ENCODE data around the gene HDAC8.
"Not testable (repeated sequence)": the region's sequence is repeated elsewhere in the genome, so short reads cannot be mapped to it uniquely, and the experiment has no call there.

HDAC8 gene

GRCh38 chrX:72461288-72461687 lies 111.4 kb downstream of the HDAC8 start:
- no peaks in the 10 kb centered on the region for H3K36me3 ChIP-seq (replicated peaks; ENCODE audit: insufficient read depth, low read length)
- H3K9ac ChIP-seq (ENCODE audit: low read length), result no peak overlapping the region
- H3K4me2 ChIP-seq (ENCODE audit: low read depth, low read length), result no peak overlapping the region
- no peaks in the 10 kb centered on the region for H3K79me2 ChIP-seq (ENCODE audit: low read length)
- no peaks in the 10 kb centered on the region for H3K9me3 ChIP-seq (replicated peaks; ENCODE audit: insufficient read depth, low read length)
- no peak overlapping the region for H3K27ac ChIP-seq (ENCODE audit: low read length)
- H3K9me2 ChIP-seq (replicated peaks; ENCODE audit: insufficient read depth, low read length), result no peaks in the 10 kb centered on the region
- H4K20me1 ChIP-seq (ENCODE audit: insufficient read depth, low read length), result no peaks in the 10 kb centered on the region
- H3K4me3 ChIP-seq (ENCODE audit: low read length), result no peak overlapping the region
- H3F3A ChIP-seq (ENCODE audit: insufficient read depth, low read length), result no peaks in the 10 kb centered on the region
- no peaks in the 10 kb centered on the region for H3K4me1 ChIP-seq (ENCODE audit: low read length)
- no peak overlapping the region for H2AFZ ChIP-seq (ENCODE audit: low read length)
- H3K27me3 ChIP-seq (replicated peaks; ENCODE audit: insufficient read depth, low read length), result no peaks in the 10 kb centered on the region
- TF ChIP-seq, protein P1, sequence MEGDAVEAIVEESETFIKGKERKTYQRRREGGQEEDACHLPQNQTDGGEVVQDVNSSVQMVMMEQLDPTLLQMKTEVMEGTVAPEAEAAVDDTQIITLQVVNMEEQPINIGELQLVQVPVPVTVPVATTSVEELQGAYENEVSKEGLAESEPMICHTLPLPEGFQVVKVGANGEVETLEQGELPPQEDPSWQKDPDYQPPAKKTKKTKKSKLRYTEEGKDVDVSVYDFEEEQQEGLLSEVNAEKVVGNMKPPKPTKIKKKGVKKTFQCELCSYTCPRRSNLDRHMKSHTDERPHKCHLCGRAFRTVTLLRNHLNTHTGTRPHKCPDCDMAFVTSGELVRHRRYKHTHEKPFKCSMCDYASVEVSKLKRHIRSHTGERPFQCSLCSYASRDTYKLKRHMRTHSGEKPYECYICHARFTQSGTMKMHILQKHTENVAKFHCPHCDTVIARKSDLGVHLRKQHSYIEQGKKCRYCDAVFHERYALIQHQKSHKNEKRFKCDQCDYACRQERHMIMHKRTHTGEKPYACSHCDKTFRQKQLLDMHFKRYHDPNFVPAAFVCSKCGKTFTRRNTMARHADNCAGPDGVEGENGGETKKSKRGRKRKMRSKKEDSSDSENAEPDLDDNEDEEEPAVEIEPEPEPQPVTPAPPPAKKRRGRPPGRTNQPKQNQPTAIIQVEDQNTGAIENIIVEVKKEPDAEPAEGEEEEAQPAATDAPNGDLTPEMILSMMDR (IDR thresholded peaks at IDR 0.05; ENCODE audit: low read length), result no peak
- DNase-seq, result no peak

GRCh38 chrX:72460715-72461114 lies 111.9 kb downstream of the HDAC8 start:
- DNase-seq, result no peak
- H2AFZ ChIP-seq (ENCODE audit: low read length), result no peak overlapping the region
- TF ChIP-seq EZH2phosphoT487 (IDR thresholded peaks at IDR 0.05; ENCODE audit: low read length), result no peak
- TF ChIP-seq EZH2 (optimal IDR thresholded peaks at IDR 0.05; ENCODE audit: low read depth, low read length), result no peak
- TF ChIP-seq, protein P1 (IDR thresholded peaks at IDR 0.05; ENCODE audit: low read length), result no peak

GRCh38 chrX:72449034-72449433 lies 123.6 kb downstream of the HDAC8 start:
- not testable (repeated sequence) for H2AFZ ChIP-seq (ENCODE audit: low read length); DNase-seq; H3K4me3 ChIP-seq (ENCODE audit: low read length); H3K27me3 ChIP-seq (replicated peaks; ENCODE audit: insufficient read depth, low read length); H3K9me2 ChIP-seq (replicated peaks; ENCODE audit: insufficient read depth, low read length); H3F3A ChIP-seq (ENCODE audit: insufficient read depth, low read length); H3K27ac ChIP-seq (ENCODE audit: low read length); H3K4me2 ChIP-seq (ENCODE audit: low read depth, low read length); H4K20me1 ChIP-seq (ENCODE audit: insufficient read depth, low read length); H3K79me2 ChIP-seq (ENCODE audit: low read length); H3K4me1 ChIP-seq (ENCODE audit: low read length); H3K9ac ChIP-seq (ENCODE audit: low read length); H3K36me3 ChIP-seq (replicated peaks; ENCODE audit: insufficient read depth, low read length); H3K9me3 ChIP-seq (replicated peaks; ENCODE audit: insufficient read depth, low read length)

More at GRCh38 chrX:72460715-72461114, 111.9 kb downstream of the HDAC8 start:
- Histone ChIP-seq H3K9ac (ENCODE audit: low read length) (no peak overlapping the region), H3K27ac (ENCODE audit: low read length) (no peak overlapping the region), H3K9me2 (replicated peaks; ENCODE audit: insufficient read depth, low read length) (no peaks in the 10 kb centered on the region), H3K4me1 (ENCODE audit: low read length) (no peaks in the 10 kb centered on the region), H3F3A (ENCODE audit: insufficient read depth, low read length) (no peaks in the 10 kb centered on the region), H3K79me2 (ENCODE audit: low read length) (no peaks in the 10 kb centered on the region), H3K36me3 (replicated peaks; ENCODE audit: insufficient read depth, low read length) (no peaks in the 10 kb centered on the region), H4K20me1 (ENCODE audit: insufficient read depth, low read length) (no peaks in the 10 kb centered on the region), H3K9me3 (replicated peaks; ENCODE audit: insufficient read depth, low read length) (no peaks in the 10 kb centered on the region), H3K4me3 (ENCODE audit: low read length) (no peak overlapping the region), H3K27me3 (replicated peaks; ENCODE audit: insufficient read depth, low read length) (no peaks in the 10 kb centered on the region), H3K4me2 (ENCODE audit: low read depth, low read length) (no peak overlapping the region)

DNA sequence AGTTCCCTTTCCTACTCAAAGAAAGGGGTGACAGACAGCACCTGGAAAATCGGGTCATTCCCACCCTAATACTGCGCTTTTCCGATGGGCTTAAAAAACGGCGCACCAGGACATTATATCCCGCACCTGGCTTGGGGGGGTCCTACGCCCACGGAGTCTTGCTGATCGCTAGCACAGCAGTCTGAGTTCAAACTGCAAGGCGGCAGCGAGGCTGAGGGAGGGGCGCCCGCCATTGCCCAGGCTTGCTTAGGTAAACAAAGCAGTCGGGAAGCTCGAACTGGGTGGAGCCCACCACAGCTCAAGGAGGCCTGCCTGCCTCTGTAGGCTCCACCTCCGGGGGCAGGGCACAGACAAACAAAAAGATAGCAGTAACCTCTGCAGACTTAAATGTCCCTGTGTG lies 131.9 kb downstream of the HDAC8 start:
- not testable (repeated sequence) for H3K9me3 ChIP-seq (replicated peaks; ENCODE audit: insufficient read depth, low read length); H3K27me3 ChIP-seq (replicated peaks; ENCODE audit: insufficient read depth, low read length)

More for the DNA sequence above, 131.9 kb downstream of the HDAC8 start:
- H4K20me1 ChIP-seq (ENCODE audit: insufficient read depth, low read length); H3K4me1 ChIP-seq (ENCODE audit: low read length); H3K9ac ChIP-seq (ENCODE audit: low read length); H3K36me3 ChIP-seq (replicated peaks; ENCODE audit: insufficient read depth, low read length); H3K27ac ChIP-seq (ENCODE audit: low read length); H3K4me3 ChIP-seq (ENCODE audit: low read length); H3K79me2 ChIP-seq (ENCODE audit: low read length); H3F3A ChIP-seq (ENCODE audit: insufficient read depth, low read length); DNase-seq; H3K9me2 ChIP-seq (replicated peaks; ENCODE audit: insufficient read depth, low read length); H3K4me2 ChIP-seq (ENCODE audit: low read depth, low read length); H2AFZ ChIP-seq (ENCODE audit: low read length): not testable (repeated sequence)
